ENCODE results near the gene NPAS3. TPM values are rescaled to one million over a fixed set of nuclear protein-coding genes. Genes with fewer than 3 reads are reported as not detected.

Gene NPAS3
- polyA plus RNA-seq, 2 of the 4 experiments (the other 2 are of a cell fraction): not detected

GRCh38 chr14:33671556-33671955 lies 732.9 kb downstream of the NPAS3 start:
- Histone ChIP-seq H3K27ac (no peak overlapping the region), H3K4me1 (no peaks in the 10 kb centered on the region), H3K4me3 (no peak overlapping the region), H3K4me2 (no peak overlapping the region), H3K9me3 (no peaks in the 10 kb centered on the region)
- TF ChIP-seq ATOH8 (CRISPR knock-in tag; IDR thresholded peaks at IDR 0.05; ENCODE audit: low read depth): no peak
- no peak for TF ChIP-seq SMC3 (IDR thresholded peaks at IDR 0.05)
- no peak for TF ChIP-seq CBX8 (IDR thresholded peaks at IDR 0.05)
- TF ChIP-seq HEYL (CRISPR knock-in tag; IDR thresholded peaks at IDR 0.05): no peak
- no peak for TF ChIP-seq RFX5 (IDR thresholded peaks at IDR 0.05)
- no peak for TF ChIP-seq FOXS1 (CRISPR knock-in tag; IDR thresholded peaks at IDR 0.05)
- TF ChIP-seq POLR2AphosphoS2 (conservative IDR thresholded peaks at IDR 0.05; ENCODE audit: low read length): no peak
- no peak for TF ChIP-seq RARB (CRISPR knock-in tag; IDR thresholded peaks at IDR 0.05)
- TF ChIP-seq MAX (IDR thresholded peaks at IDR 0.05): no peak
- no peak for TF ChIP-seq FOSL2 (IDR thresholded peaks at IDR 0.05)
- TF ChIP-seq FOSL2 (CRISPR knock-in tag; IDR thresholded peaks at IDR 0.05): no peak
- TF ChIP-seq HOXB13 (CRISPR knock-in tag; IDR thresholded peaks at IDR 0.05; ENCODE audit: low read depth): no peak
- TF ChIP-seq RNF2 (IDR thresholded peaks at IDR 0.05; ENCODE audit: borderline replicate concordance, low read depth): no peak
- no peak for TF ChIP-seq EP300 (IDR thresholded peaks at IDR 0.05)
- TF ChIP-seq SREBF2 (IDR thresholded peaks at IDR 0.05): no peak
- TF ChIP-seq, protein P1, sequence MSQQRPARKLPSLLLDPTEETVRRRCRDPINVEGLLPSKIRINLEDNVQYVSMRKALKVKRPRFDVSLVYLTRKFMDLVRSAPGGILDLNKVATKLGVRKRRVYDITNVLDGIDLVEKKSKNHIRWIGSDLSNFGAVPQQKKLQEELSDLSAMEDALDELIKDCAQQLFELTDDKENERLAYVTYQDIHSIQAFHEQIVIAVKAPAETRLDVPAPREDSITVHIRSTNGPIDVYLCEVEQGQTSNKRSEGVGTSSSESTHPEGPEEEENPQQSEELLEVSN (IDR thresholded peaks at IDR 0.05; ENCODE audit: borderline replicate concordance, low read depth): no peak
- no peak for TF ChIP-seq KDM1A (IDR thresholded peaks at IDR 0.05; ENCODE audit: low read depth)
- TF ChIP-seq, protein P2, sequence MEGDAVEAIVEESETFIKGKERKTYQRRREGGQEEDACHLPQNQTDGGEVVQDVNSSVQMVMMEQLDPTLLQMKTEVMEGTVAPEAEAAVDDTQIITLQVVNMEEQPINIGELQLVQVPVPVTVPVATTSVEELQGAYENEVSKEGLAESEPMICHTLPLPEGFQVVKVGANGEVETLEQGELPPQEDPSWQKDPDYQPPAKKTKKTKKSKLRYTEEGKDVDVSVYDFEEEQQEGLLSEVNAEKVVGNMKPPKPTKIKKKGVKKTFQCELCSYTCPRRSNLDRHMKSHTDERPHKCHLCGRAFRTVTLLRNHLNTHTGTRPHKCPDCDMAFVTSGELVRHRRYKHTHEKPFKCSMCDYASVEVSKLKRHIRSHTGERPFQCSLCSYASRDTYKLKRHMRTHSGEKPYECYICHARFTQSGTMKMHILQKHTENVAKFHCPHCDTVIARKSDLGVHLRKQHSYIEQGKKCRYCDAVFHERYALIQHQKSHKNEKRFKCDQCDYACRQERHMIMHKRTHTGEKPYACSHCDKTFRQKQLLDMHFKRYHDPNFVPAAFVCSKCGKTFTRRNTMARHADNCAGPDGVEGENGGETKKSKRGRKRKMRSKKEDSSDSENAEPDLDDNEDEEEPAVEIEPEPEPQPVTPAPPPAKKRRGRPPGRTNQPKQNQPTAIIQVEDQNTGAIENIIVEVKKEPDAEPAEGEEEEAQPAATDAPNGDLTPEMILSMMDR (IDR thresholded peaks at IDR 0.05): no peak
- TF ChIP-seq CBX2 (IDR thresholded peaks at IDR 0.05; ENCODE audit: borderline replicate concordance, low read depth): no peak
- no peak for TF ChIP-seq HMGXB4 (CRISPR knock-in tag; IDR thresholded peaks at IDR 0.05; ENCODE audit: borderline replicate concordance)
- TF ChIP-seq, protein P3, sequence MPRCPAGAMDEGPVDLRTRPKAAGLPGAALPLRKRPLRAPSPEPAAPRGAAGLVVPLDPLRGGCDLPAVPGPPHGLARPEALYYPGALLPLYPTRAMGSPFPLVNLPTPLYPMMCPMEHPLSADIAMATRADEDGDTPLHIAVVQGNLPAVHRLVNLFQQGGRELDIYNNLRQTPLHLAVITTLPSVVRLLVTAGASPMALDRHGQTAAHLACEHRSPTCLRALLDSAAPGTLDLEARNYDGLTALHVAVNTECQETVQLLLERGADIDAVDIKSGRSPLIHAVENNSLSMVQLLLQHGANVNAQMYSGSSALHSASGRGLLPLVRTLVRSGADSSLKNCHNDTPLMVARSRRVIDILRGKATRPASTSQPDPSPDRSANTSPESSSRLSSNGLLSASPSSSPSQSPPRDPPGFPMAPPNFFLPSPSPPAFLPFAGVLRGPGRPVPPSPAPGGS (IDR thresholded peaks at IDR 0.05): no peak
- WGBS (ENCODE audit: missing lambda C conversion rate): 0% methylated on average over 1 of the region's 1 CpG
- no peak for DNase-seq (ENCODE audit: low read depth in 1 of 2, low spot score in 1 of 2)
- CTCF ChIA-PET: interaction anchor here (1.1 kb wide), 1 partner anchor 122 kb away, joined by 3 read pairs; no protein-coding TSS in a partner anchor
- POLR2A ChIA-PET: no interaction called here
- no peak for FAIRE-seq
- ATAC-seq: no peak

DNA sequence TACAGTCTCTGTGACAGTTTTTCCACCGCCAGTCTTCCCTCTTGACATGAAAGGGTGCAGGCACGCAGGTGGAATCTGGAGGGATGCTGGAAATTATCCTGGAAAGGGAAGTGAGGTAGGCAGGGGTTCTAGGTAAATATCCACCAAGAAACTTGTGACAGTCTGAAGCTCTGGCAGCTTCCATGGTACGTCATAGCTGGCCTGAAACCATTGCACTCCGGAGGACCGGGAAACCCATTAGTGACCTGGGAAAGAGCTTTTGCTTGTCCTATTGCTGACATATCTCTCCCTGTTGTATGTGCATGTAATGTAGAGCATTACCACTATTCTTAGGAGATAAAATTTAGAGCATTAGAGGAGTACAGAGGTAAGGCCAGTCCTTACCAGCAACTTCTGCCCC lies 736.2 kb downstream of the NPAS3 start:
- no peak overlapping the region for H3K4me2 ChIP-seq
- FAIRE-seq: no peak
- H3K4me1 ChIP-seq: no peaks in the 10 kb centered on the region
- POLR2A ChIA-PET: no interaction called here
- no peak overlapping the region for H3K27ac ChIP-seq
- WGBS (ENCODE audit: missing lambda C conversion rate): 63% methylated on average over 5 of the region's 5 CpGs
- no peak overlapping the region for H3K4me3 ChIP-seq
- no peak for TF ChIP-seq ESRRA (IDR thresholded peaks at IDR 0.05; ENCODE audit: borderline replicate concordance, low read length)
- TF ChIP-seq JUN (IDR thresholded peaks at IDR 0.05): no peak
- no peak for TF ChIP-seq NR3C1 (IDR thresholded peaks at IDR 0.05)
- TF ChIP-seq ATOH8 (CRISPR knock-in tag; IDR thresholded peaks at IDR 0.05; ENCODE audit: low read depth): no peak
- TF ChIP-seq EHMT2 (IDR thresholded peaks at IDR 0.05; ENCODE audit: low read depth): no peak
- TF ChIP-seq HOXA7 (CRISPR knock-in tag; IDR thresholded peaks at IDR 0.05): no peak
- TF ChIP-seq, protein P1 (IDR thresholded peaks at IDR 0.05; ENCODE audit: borderline replicate concordance, low read depth): no peak
- no peak for ATAC-seq
- CTCF ChIA-PET: interaction anchor here (0.6 to 1.4 kb wide), 2 partner anchors 13 to 350 kb away, joined by 3 read pairs; no protein-coding TSS in a partner anchor
- no peaks in the 10 kb centered on the region for H3K9me3 ChIP-seq
- no peak for DNase-seq (ENCODE audit: low read depth in 1 of 2, low spot score in 1 of 2)

All from A549 (cell line).